GM12874 (cell line): ENCODE measurements around the gene GBP1.

Experiments
- CTCF ChIP-seq: IDR thresholded peaks from 2 replicates; pipeline ENCODE4 v1.5.1; 2011; ENCODE audit warnings: low read depth, mild to moderate bottlenecking, control low read depth, low read length, moderate library complexity; ENCODE audit not compliant: insufficient read depth

Gene GBP1

GRCh38 chr1:89069951-89070350, 4.9 kb upstream of the GBP1 start:
- TF ChIP-seq CTCF: no peak

- no peak for TF ChIP-seq CTCF
Observed at GRCh38 chr1:89068291-89068690, 3.3 kb upstream of the GBP1 start.

- TF ChIP-seq CTCF: no peak
Observed at GRCh38 chr1:89064632-89065031, 376 bp downstream of the GBP1 start.

GRCh38 chr1:89063094-89063493, 1.9 kb downstream of the GBP1 start:
- no peak for TF ChIP-seq CTCF

GRCh38 chr1:89060091-89060490, 4.9 kb downstream of the GBP1 start:
- TF ChIP-seq CTCF: no peak

GRCh38 chr1:89051955-89052312, 13.1 kb downstream of the GBP1 start:
- TF ChIP-seq CTCF: no peak

- no peak for TF ChIP-seq CTCF
Observed at GRCh38 chr1:89051300-89051954, 13.6 kb downstream of the GBP1 start.
